NOMO-1 treated with DMSO at 0.1 percent for 48 hours (cell line): ENCODE results near the gene MROH7.

ENCODE experiments used
- DNase-seq: peaks from one replicate; lab custom pipeline; 2025; ENCODE audit not compliant: unreplicated experiment; lab: John Stamatoyannopoulos, UW

MROH7 gene

GRCh38 chr1:54694771-54695170 is 53.2 kb downstream of the MROH7 start:
- no peak for DNase-seq

- no peak for DNase-seq
Observed at GRCh38 chr1:54695221-54695620, 53.6 kb downstream of the MROH7 start.

- no peak for DNase-seq
Observed at GRCh38 chr1:54695764-54696163, 54.2 kb downstream of the MROH7 start.

- no peak for DNase-seq
Observed at GRCh38 chr1:54696262-54696661, 54.7 kb downstream of the MROH7 start.

GRCh38 chr1:54697896-54698295 is 56.3 kb downstream of the MROH7 start:
- no peak for DNase-seq

GRCh38 chr1:54698346-54698745 is 56.8 kb downstream of the MROH7 start:
- DNase-seq: no peak

GRCh38 chr1:54699936-54700525 is 58.4 kb downstream of the MROH7 start:
- no peak for DNase-seq

- no peak for DNase-seq
Observed at GRCh38 chr1:54701066-54701465, 59.5 kb downstream of the MROH7 start.

- no peak for DNase-seq
Observed at GRCh38 chr1:54701996-54702395, 60.4 kb downstream of the MROH7 start.

GRCh38 chr1:54703471-54703870 is 61.9 kb downstream of the MROH7 start:
- DNase-seq: no peak

GRCh38 chr1:54705153-54705552 is 63.6 kb downstream of the MROH7 start:
- DNase-seq: no peak

GRCh38 chr1:54706419-54706818 is 64.8 kb downstream of the MROH7 start:
- no peak for DNase-seq

GRCh38 chr1:54708385-54708784 is 66.8 kb downstream of the MROH7 start:
- DNase-seq: no peak

GRCh38 chr1:54709547-54710292 is 68.1 kb downstream of the MROH7 start:
- DNase-seq: no peak

- DNase-seq: no peak
Observed at GRCh38 chr1:54710434-54710833, 68.8 kb downstream of the MROH7 start.

GRCh38 chr1:54710841-54711240 is 69.3 kb downstream of the MROH7 start:
- DNase-seq: no peak

GRCh38 chr1:54711536-54711935 is 70.0 kb downstream of the MROH7 start:
- DNase-seq: no peak

GRCh38 chr1:54714881-54715492 is 73.4 kb downstream of the MROH7 start:
- no peak for DNase-seq

GRCh38 chr1:54715493-54716298 is 74.1 kb downstream of the MROH7 start, which contains the start of gene TTC4:
Gene TTC4, plus strand, starts transcription at chr1:54715861. Its CDS starts 48 bp downstream, at chr1:54715909.
- peak; percentile 69 for DNase-seq

- DNase-seq: no peak
Observed at GRCh38 chr1:54716299-54717047, 74.9 kb downstream of the MROH7 start.

GRCh38 chr1:54721719-54722118 is 80.1 kb downstream of the MROH7 start:
- no peak for DNase-seq
